ENCODE data around the gene DGKB. TPM values are rescaled to one million over a fixed set of nuclear protein-coding genes. Genes with fewer than 3 reads are reported as not detected.

DGKB gene
- total and polyA plus RNA-seq, 2 of the 8 experiments (the other 6 are each of a cell fraction or from before 2014, with no cell fraction given), result 1.9 to 2.6 TPM

DNA sequence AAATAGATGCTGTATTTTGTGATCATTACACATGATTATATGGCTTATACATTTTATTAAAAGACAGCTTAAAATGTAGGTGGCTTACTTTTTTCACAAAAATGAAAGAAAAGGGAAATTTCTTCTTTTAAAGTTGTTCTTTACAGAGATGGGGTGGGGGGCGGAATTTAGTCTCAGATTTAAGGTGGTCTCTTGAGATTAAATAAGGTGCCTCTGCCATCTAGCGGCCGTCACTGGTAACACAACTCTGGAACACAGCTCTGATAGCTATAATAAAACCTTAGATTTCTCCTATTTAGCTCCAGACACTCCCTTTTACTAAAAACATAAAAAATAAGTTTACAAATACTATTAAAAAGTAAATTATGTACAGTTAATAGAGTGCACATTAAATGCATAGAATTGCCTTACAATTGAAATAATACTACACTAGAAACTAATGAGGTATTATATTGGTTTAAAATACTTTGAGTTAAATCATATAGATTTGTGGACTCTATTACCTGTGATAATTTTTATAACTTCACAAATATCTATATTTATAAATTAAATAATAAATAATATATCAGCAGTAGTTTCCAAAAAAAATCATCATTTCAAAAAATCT is 210.9 kb downstream of the DGKB start:
- no peak overlapping the region for H2AFZ ChIP-seq (ENCODE audit: low read length)
- H3K27me3 ChIP-seq (replicated peaks in 1 of 4; ENCODE audit: control insufficient read depth in 3 of 4, extremely low read depth in 1 of 4, insufficient read depth in 3 of 4, low read length in 3 of 4), result no peaks in the 10 kb centered on the region
- H3K4ac ChIP-seq (replicated peaks; ENCODE audit: insufficient read length, low read depth, low read length), result no peak overlapping the region
- TF ChIP-seq YY1 (IDR thresholded peaks at IDR 0.05; ENCODE audit: low read depth, low read length), result no peak
- no peak for TF ChIP-seq SP1 (IDR thresholded peaks at IDR 0.05; ENCODE audit: low read depth, low read length)
- peak; percentile 85 to 86 for TF ChIP-seq RAD21 (IDR thresholded peaks at IDR 0.05 in 1 of 2, conservative IDR thresholded peaks at IDR 0.05 in 1 of 2; ENCODE audit: low read depth in 2 of 2, low read length in 2 of 2)
- TF ChIP-seq, protein P1, sequence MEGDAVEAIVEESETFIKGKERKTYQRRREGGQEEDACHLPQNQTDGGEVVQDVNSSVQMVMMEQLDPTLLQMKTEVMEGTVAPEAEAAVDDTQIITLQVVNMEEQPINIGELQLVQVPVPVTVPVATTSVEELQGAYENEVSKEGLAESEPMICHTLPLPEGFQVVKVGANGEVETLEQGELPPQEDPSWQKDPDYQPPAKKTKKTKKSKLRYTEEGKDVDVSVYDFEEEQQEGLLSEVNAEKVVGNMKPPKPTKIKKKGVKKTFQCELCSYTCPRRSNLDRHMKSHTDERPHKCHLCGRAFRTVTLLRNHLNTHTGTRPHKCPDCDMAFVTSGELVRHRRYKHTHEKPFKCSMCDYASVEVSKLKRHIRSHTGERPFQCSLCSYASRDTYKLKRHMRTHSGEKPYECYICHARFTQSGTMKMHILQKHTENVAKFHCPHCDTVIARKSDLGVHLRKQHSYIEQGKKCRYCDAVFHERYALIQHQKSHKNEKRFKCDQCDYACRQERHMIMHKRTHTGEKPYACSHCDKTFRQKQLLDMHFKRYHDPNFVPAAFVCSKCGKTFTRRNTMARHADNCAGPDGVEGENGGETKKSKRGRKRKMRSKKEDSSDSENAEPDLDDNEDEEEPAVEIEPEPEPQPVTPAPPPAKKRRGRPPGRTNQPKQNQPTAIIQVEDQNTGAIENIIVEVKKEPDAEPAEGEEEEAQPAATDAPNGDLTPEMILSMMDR (IDR thresholded peaks at IDR 0.05; ENCODE audit: control extremely low read depth in 1 of 3, insufficient read depth in 1 of 3, low read depth in 1 of 3, low read length in 3 of 3), result peak in 2 of 3 experiments; percentile 61 to 65; a peak in 3 of 4 replicates
- ChIA-PET CTCF (ENCODE audit: partially characterized antibody) (interaction anchor here (0.6 to 4.1 kb wide), 42 partner anchors 11 to 1416 kb away, joined by 3 to 62 read pairs (median 4); partner anchors contain the start of gene ETV1), POLR2A (ENCODE audit: partially characterized antibody) (no interaction called here)
- H3K9me3 ChIP-seq (ENCODE audit: insufficient read depth in 2 of 2, low read depth in 1 of 2, low read length in 1 of 2), result no peaks in the 10 kb centered on the region
- no peak overlapping the region for H4K91ac ChIP-seq (replicated peaks; ENCODE audit: insufficient read length, low read length)
- no peak overlapping the region for H3K23ac ChIP-seq (ENCODE audit: insufficient read length)
- 9% methylated on average over 3 of the region's 3 CpGs; no CpG with 5 or more reads in 1 of the 2 experiments for WGBS, 2 experiments (ENCODE audit: extremely low coverage in 1 of 2, insufficient coverage in 1 of 2, insufficient read length in 1 of 2, insufficient replicate concordance in 2 of 2, low coverage in 1 of 2, low lambda C conversion rate in 2 of 2, missing lambda C conversion rate in 1 of 2)
- H3K4me3 ChIP-seq (ENCODE audit: extremely low read depth in 1 of 4, insufficient read depth in 2 of 4, low read depth in 3 of 4, low read length in 4 of 4), result no peak overlapping the region
- peak; percentile 7 for FAIRE-seq
- no peaks in the 10 kb centered on the region for H3K23me2 ChIP-seq (ENCODE audit: low read depth, low read length)
- no peak overlapping the region for H2BK12ac ChIP-seq (ENCODE audit: low read depth, low read length)
- H4K20me1 ChIP-seq (replicated peaks in 1 of 2; ENCODE audit: control insufficient read depth in 1 of 2, insufficient read depth in 2 of 2, low read length in 2 of 2), result no peaks in the 10 kb centered on the region
- no peaks in the 10 kb centered on the region for H3K79me2 ChIP-seq (ENCODE audit: control insufficient read depth in 1 of 2, insufficient read depth in 2 of 2, low read length in 2 of 2)
- no peak overlapping the region for H2BK15ac ChIP-seq (ENCODE audit: low read length)
- H3K4me2 ChIP-seq (ENCODE audit: insufficient read depth in 1 of 2, low read depth in 2 of 2, low read length in 2 of 2), result no peak overlapping the region
- no peak overlapping the region for H3K27ac ChIP-seq (ENCODE audit: low read depth, low read length)
- H3K36me3 ChIP-seq (ENCODE audit: control insufficient read depth in 2 of 4, insufficient read depth in 4 of 4, low read length in 3 of 4), result no peaks in the 10 kb centered on the region
- no peak overlapping the region for H3K56ac ChIP-seq (replicated peaks; ENCODE audit: insufficient read length, low read depth, low read length)
- no peak overlapping the region for H3K14ac ChIP-seq (ENCODE audit: insufficient read length)
- DNase-seq (ENCODE audit: low read depth in 1 of 2, low spot score in 2 of 2), result peak; percentile 29 to 75
- H2BK120ac ChIP-seq (replicated peaks; ENCODE audit: low read depth, low read length), result no peak overlapping the region
- H3K79me1 ChIP-seq (ENCODE audit: low read depth, low read length), result no peaks in the 10 kb centered on the region
- no peak overlapping the region for H3K18ac ChIP-seq (ENCODE audit: extremely low read depth, low read length)
- no peak overlapping the region for H2BK5ac ChIP-seq (ENCODE audit: low read depth, low read length)
- no peak overlapping the region for H4K8ac ChIP-seq (ENCODE audit: extremely low read depth, insufficient read depth, low read length)
- H3K4me1 ChIP-seq (replicated peaks in 1 of 4; ENCODE audit: control insufficient read depth in 3 of 4, insufficient read depth in 4 of 4, low read length in 3 of 4), result no peaks in the 10 kb centered on the region
- no peak overlapping the region for H4K5ac ChIP-seq (ENCODE audit: insufficient read length, low read depth, low read length)
- H2AK5ac ChIP-seq (ENCODE audit: low read depth, low read length), result no peak overlapping the region
- H3K9ac ChIP-seq (replicated peaks in 1 of 4; ENCODE audit: extremely low read depth in 1 of 4, low read depth in 3 of 4, low read length in 3 of 4), result no peak overlapping the region
- no peak overlapping the region for H2BK20ac ChIP-seq (ENCODE audit: low read length)

Measured in H1 (cell line).